Panc1 (cell line): Measurements from ENCODE around the gene SLC7A1.

ENCODE experiments used
- CTCF ChIP-seq: fragments of 450-650 bp; IDR thresholded peaks from 2 replicates; pipeline ENCODE4 v1.5.1; 2017; ENCODE audit warnings: mild to moderate bottlenecking
- POLR2AphosphoS5 ChIP-seq: IDR thresholded peaks from 2 replicates; pipeline ENCODE4 v1.6.1; 2012; ENCODE audit warnings: mild to moderate bottlenecking, low read depth, low read length, moderate library complexity
- SIN3A ChIP-seq: IDR thresholded peaks from 2 replicates; pipeline ENCODE4 v1.6.1; 2012; ENCODE audit warnings: low read depth, mild to moderate bottlenecking, low read length, moderate library complexity, borderline replicate concordance; ENCODE audit not compliant: insufficient read depth

GRCh38 chr13:29523199-29523961 is 72.1 kb downstream of the SLC7A1 start:
- TF ChIP-seq CTCF (no peak), POLR2AphosphoS5 (no peak), SIN3A (no peak)
